HG02571 (cell line): ENCODE results near the gene KIF13A.
"Not testable (repeated sequence)": the region's sequence is repeated elsewhere in the genome, so short reads cannot be mapped to it uniquely, and the experiment has no call there.

Source experiments
- ATAC-seq: cut with Tn5 transposase; IDR thresholded peaks from one replicate; pipeline ENCODE4 v1.9.1; 2021; ENCODE audit warnings: mild to moderate bottlenecking, moderate library complexity; ENCODE audit not compliant: unreplicated experiment

KIF13A gene

GRCh38 chr6:17905611-17906592, 81.5 kb downstream of the KIF13A start:
- no peak for ATAC-seq

GRCh38 chr6:17904491-17905120, 82.8 kb downstream of the KIF13A start:
- no peak for ATAC-seq

- ATAC-seq, result no peak
Measured at GRCh38 chr6:17902974-17903373, 84.5 kb downstream of the KIF13A start.

- no peak for ATAC-seq
Measured at GRCh38 chr6:17901493-17901892, 85.9 kb downstream of the KIF13A start.

GRCh38 chr6:17900011-17900410, 87.4 kb downstream of the KIF13A start:
- no peak for ATAC-seq

- ATAC-seq, result no peak
Measured at GRCh38 chr6:17899491-17899890, 87.9 kb downstream of the KIF13A start.

GRCh38 chr6:17897681-17898080, 89.8 kb downstream of the KIF13A start:
- no peak for ATAC-seq

GRCh38 chr6:17894905-17895304, 92.5 kb downstream of the KIF13A start:
- ATAC-seq, result no peak

GRCh38 chr6:17894191-17894590, 93.2 kb downstream of the KIF13A start:
- no peak for ATAC-seq

- ATAC-seq, result no peak
Measured at GRCh38 chr6:17892097-17892686, 95.2 kb downstream of the KIF13A start.

- no peak for ATAC-seq
Measured at GRCh38 chr6:17890309-17890708, 97.1 kb downstream of the KIF13A start.

GRCh38 chr6:17889777-17890176, 97.7 kb downstream of the KIF13A start:
- ATAC-seq, result not testable (repeated sequence)

- no peak for ATAC-seq
Measured at GRCh38 chr6:17886891-17887290, 100.5 kb downstream of the KIF13A start.

- no peak for ATAC-seq
Measured at GRCh38 chr6:17885889-17886576, 101.4 kb downstream of the KIF13A start.

- ATAC-seq, result peak; percentile 82
Measured at GRCh38 chr6:17884498-17885478, 102.6 kb downstream of the KIF13A start.

- no peak for ATAC-seq
Measured at GRCh38 chr6:17883665-17884497, 103.6 kb downstream of the KIF13A start.

GRCh38 chr6:17881085-17881858, 106.2 kb downstream of the KIF13A start:
- ATAC-seq, result no peak

- no peak for ATAC-seq
Measured at GRCh38 chr6:17879184-17879583, 108.3 kb downstream of the KIF13A start.
